DND-41 (cell line): ENCODE data around the gene SND1.

Experiments
- EZH2 ChIP-seq: IDR thresholded peaks from 3 replicates; pipeline ENCODE4 v1.6.1; 2012; ENCODE audit warnings: borderline replicate concordance, low read depth, mild to moderate bottlenecking, moderate library complexity, low read length, inconsistent platforms; ENCODE audit not compliant: severe bottlenecking
- TF ChIP-seq, protein P1 (sequence below): IDR thresholded peaks from 2 replicates; pipeline ENCODE4 v1.5.1; 2012; ENCODE audit warnings: borderline replicate concordance, low read length, moderate library complexity, mild to moderate bottlenecking; ENCODE audit not compliant: poor library complexity, severe bottlenecking; ENCODE audit errors: extremely low read depth

DNA sequence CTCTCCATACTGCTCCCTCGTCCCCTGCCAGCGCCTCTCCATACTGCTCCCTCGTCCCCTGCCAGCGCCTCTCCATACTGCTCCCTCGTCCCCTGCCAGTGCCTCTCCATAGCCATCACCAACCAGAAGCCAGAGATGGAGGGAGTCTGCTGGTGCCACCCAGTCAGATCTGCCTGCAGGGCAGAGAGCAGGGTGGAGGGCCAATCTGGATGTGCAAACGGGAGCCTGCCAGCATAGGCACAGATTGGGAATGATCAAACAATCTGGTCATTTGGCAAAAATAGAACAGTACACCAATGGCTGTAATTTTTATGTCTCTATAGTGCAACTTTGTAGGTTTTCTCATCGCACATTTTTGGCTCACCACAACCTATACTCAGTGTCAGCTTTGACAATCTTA lies 456.1 kb downstream of the SND1 start:
- TF ChIP-seq, protein P1, sequence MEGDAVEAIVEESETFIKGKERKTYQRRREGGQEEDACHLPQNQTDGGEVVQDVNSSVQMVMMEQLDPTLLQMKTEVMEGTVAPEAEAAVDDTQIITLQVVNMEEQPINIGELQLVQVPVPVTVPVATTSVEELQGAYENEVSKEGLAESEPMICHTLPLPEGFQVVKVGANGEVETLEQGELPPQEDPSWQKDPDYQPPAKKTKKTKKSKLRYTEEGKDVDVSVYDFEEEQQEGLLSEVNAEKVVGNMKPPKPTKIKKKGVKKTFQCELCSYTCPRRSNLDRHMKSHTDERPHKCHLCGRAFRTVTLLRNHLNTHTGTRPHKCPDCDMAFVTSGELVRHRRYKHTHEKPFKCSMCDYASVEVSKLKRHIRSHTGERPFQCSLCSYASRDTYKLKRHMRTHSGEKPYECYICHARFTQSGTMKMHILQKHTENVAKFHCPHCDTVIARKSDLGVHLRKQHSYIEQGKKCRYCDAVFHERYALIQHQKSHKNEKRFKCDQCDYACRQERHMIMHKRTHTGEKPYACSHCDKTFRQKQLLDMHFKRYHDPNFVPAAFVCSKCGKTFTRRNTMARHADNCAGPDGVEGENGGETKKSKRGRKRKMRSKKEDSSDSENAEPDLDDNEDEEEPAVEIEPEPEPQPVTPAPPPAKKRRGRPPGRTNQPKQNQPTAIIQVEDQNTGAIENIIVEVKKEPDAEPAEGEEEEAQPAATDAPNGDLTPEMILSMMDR: no peak
- no peak for TF ChIP-seq EZH2
